ENCODE measurements around the gene INF2. TPM values are rescaled to one million over a fixed set of nuclear protein-coding genes. Genes with fewer than 3 reads are reported as not detected.
"Not testable (repeated sequence)": the region's sequence is repeated elsewhere in the genome, so short reads cannot be mapped to it uniquely, and the experiment has no call there.

Gene INF2
- total RNA-seq, 1 donor from 2014 or later = 69.2 TPM

DNA sequence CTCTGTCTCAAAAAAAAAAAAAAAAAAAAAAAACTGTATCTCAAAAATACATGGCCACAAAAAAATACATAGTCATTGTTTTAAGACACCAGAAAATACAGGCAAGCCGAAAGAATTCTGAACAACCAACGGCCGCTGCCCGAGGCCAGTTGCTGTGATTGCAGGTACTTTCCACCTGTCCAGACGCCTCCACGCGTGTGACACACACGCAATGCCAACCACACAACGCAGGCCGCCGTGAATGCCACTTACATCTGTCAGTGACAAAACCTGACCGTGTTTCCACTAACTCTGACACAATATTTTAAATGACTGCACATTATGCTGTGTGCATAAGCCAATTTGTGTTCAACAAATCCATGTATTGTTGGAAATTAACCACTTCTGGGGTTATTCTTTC, 22.4 kb upstream of the INF2 start:
- Mint-ChIP-seq H3K36me3 (ENCODE audit: insufficient read depth) (no peaks in the 10 kb centered on the region), H3K27me3 (no peaks in the 10 kb centered on the region), H3K4me1 (ENCODE audit: low read depth) (peaks cover 12% of the 10 kb centered on the region), H3K27ac (peak overlapping the region; percentile 91), H3K9me3 (ENCODE audit: low read depth) (no peaks in the 10 kb centered on the region), H3K4me3 (ENCODE audit: low read depth) (no peak overlapping the region)
- TF ChIP-seq, protein P1, sequence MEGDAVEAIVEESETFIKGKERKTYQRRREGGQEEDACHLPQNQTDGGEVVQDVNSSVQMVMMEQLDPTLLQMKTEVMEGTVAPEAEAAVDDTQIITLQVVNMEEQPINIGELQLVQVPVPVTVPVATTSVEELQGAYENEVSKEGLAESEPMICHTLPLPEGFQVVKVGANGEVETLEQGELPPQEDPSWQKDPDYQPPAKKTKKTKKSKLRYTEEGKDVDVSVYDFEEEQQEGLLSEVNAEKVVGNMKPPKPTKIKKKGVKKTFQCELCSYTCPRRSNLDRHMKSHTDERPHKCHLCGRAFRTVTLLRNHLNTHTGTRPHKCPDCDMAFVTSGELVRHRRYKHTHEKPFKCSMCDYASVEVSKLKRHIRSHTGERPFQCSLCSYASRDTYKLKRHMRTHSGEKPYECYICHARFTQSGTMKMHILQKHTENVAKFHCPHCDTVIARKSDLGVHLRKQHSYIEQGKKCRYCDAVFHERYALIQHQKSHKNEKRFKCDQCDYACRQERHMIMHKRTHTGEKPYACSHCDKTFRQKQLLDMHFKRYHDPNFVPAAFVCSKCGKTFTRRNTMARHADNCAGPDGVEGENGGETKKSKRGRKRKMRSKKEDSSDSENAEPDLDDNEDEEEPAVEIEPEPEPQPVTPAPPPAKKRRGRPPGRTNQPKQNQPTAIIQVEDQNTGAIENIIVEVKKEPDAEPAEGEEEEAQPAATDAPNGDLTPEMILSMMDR (IDR thresholded peaks at IDR 0.05; ENCODE audit: unreplicated experiment) = no peak
- no peak for DNase-seq (ENCODE audit: low spot score, unreplicated experiment)

DNA sequence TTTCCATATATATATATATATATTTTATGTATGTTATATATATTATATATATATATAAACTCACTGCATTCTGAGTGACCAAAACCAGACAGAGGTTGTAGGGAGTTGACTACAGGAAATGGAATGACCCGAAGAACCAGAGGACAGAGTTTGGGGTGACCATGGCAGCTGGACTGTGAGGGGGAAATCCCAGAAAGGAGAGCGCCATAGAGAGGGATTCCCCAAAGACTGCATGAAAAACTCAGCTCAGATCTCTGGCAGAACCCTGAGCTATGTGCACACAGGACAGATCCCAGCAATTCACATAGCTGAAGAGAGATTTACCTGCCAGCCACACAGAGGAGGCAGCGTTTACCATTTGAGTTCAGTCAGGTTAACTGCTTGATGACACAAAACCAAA, 19.7 kb upstream of the INF2 start:
- DNase-seq (ENCODE audit: low spot score, unreplicated experiment) = no peak
- no peaks in the 10 kb centered on the region for H3K36me3 Mint-ChIP-seq (ENCODE audit: insufficient read depth)
- H3K4me3 Mint-ChIP-seq (ENCODE audit: low read depth) = no peak overlapping the region
- TF ChIP-seq, protein P1 (IDR thresholded peaks at IDR 0.05; ENCODE audit: unreplicated experiment) = no peak
- H3K27ac Mint-ChIP-seq = no peak overlapping the region
- H3K9me3 Mint-ChIP-seq (ENCODE audit: low read depth) = no peaks in the 10 kb centered on the region
- no peaks in the 10 kb centered on the region for H3K27me3 Mint-ChIP-seq
- H3K4me1 Mint-ChIP-seq (ENCODE audit: low read depth) = peaks cover 12% of the 10 kb centered on the region

DNA sequence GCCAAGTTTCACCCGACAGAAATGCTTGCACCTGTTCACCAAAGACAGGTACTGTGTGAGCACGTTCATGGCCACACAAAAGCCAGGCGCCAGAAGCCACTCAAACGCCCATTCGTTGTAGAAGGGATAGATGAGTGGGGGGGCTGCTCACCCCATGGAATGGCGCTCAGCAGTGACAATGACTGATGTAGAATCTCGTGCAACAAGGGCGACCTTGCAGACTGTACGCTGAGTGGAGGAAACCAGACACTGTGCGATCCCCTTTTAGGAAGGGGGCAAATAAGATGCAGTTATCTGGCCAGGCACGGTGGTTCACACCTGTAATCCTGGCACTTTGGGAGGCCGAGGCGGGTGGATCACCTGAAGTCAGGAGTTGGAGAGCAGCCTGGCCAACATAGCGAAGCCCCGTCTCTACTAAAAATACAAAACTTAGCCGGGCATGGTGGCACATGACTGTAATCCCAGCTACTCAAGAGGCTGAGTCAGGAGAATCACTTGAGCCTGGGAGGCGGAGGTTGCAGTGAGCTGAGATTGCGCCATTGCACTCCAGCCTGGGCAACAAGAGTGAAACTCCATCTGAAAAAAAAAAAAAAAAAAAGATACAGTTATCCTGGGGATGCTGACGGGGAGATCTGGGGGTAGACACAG, 18.0 kb upstream of the INF2 start:
- not testable (repeated sequence) for H3K36me3 Mint-ChIP-seq (ENCODE audit: insufficient read depth); H3K9me3 Mint-ChIP-seq (ENCODE audit: low read depth); H3K4me1 Mint-ChIP-seq (ENCODE audit: low read depth); H3K27ac Mint-ChIP-seq; DNase-seq (ENCODE audit: low spot score, unreplicated experiment); H3K4me3 Mint-ChIP-seq (ENCODE audit: low read depth); H3K27me3 Mint-ChIP-seq

DNA sequence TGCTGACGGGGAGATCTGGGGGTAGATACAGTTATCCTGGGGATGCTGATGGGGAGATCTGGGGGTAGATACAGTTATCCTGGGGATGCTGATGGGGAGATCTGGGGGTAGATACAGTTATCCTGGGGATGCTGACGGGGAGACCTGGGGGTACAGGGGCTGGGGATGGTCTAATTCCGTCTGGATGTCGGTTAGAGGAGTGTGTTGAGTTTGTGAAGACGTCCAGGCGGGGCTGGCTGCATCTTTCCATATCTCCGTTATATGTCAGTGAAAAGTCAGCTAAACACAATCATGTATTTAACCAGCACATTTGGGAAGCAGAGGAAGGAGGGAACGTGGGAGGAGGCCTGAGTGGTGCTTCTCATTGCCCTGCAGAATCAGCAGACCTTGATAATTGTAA, 17.3 kb upstream of the INF2 start:
- H3K27ac Mint-ChIP-seq; H3K27me3 Mint-ChIP-seq; H3K4me1 Mint-ChIP-seq (ENCODE audit: low read depth); DNase-seq (ENCODE audit: low spot score, unreplicated experiment); H3K4me3 Mint-ChIP-seq (ENCODE audit: low read depth); H3K36me3 Mint-ChIP-seq (ENCODE audit: insufficient read depth); H3K9me3 Mint-ChIP-seq (ENCODE audit: low read depth): not testable (repeated sequence)

DNA sequence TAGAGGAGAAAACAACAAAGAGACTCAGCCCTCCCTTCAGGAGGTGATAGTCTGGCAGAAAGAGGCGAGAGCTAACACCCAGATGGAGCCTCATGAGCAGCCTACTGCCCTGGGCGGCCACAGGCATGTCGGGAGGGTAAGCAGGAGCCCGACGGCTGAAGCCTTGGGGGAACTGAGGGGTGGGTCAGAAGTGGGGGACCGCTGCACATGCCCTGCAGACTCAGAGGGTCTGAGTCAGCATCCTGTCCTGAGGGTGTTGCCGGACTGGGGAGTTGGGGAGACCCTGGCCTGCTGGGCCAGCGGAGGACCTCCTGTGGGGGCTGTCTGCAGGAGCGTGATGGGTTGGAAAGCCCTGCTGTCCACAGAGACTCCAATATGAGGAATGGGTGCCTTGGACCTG, 15.9 kb upstream of the INF2 start:
- no peak for DNase-seq (ENCODE audit: low spot score, unreplicated experiment)
- no peaks in the 10 kb centered on the region for H3K9me3 Mint-ChIP-seq (ENCODE audit: low read depth)
- peaks cover 5% of the 10 kb centered on the region for H3K4me1 Mint-ChIP-seq (ENCODE audit: low read depth)
- no peaks in the 10 kb centered on the region for H3K27me3 Mint-ChIP-seq
- H3K4me3 Mint-ChIP-seq (ENCODE audit: low read depth) = no peak overlapping the region
- TF ChIP-seq, protein P1 (IDR thresholded peaks at IDR 0.05; ENCODE audit: unreplicated experiment) = no peak
- no peak overlapping the region for H3K27ac Mint-ChIP-seq
- no peaks in the 10 kb centered on the region for H3K36me3 Mint-ChIP-seq (ENCODE audit: insufficient read depth)

DNA sequence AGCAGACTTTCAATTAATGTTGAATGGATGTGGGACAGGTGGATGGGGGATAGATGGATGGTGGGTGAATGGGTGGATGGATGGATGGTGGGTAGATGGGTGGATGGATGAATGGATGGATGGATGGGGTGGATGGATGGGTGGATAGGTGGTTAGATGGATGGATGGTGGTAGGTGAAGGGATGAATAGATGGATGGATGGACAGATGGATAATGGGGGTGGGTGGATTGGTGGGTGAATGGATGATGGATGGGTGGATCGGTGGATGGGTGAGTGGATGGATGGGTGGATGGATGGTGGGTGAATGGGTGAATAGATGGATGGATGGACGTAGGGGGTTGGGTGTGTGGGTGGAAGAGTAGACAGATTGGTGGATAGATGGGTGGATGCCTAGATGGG, 14.0 kb upstream of the INF2 start:
- H3K36me3 Mint-ChIP-seq (ENCODE audit: insufficient read depth) = no peaks in the 10 kb centered on the region
- H3K9me3 Mint-ChIP-seq (ENCODE audit: low read depth) = no peaks in the 10 kb centered on the region
- no peak overlapping the region for H3K4me3 Mint-ChIP-seq (ENCODE audit: low read depth)
- peaks cover 15% of the 10 kb centered on the region for H3K4me1 Mint-ChIP-seq (ENCODE audit: low read depth)
- H3K27me3 Mint-ChIP-seq = no peaks in the 10 kb centered on the region
- TF ChIP-seq, protein P1 (IDR thresholded peaks at IDR 0.05; ENCODE audit: unreplicated experiment) = no peak
- no peak overlapping the region for H3K27ac Mint-ChIP-seq
- DNase-seq (ENCODE audit: low spot score, unreplicated experiment) = no peak
